Measurements from ENCODE around the gene PPP2R2C.

GRCh38 chr4:6291784-6292297 is 180.6 kb downstream of the PPP2R2C start:
- no peak for TF ChIP-seq NBN (IDR thresholded peaks at IDR 0.05; ENCODE audit: low read depth)
- TF ChIP-seq SMARCC2 (IDR thresholded peaks at IDR 0.05; ENCODE audit: low read depth) = no peak
- no peak for TF ChIP-seq ETS2 (tag; IDR thresholded peaks at IDR 0.05; ENCODE audit: borderline replicate concordance, poor library complexity, severe bottlenecking)
- no peak for TF ChIP-seq E2F5 (CRISPR knock-in tag; IDR thresholded peaks at IDR 0.05)
- TF ChIP-seq GABPA (tag; conservative IDR thresholded peaks at IDR 0.05; ENCODE audit: low read depth) = no peak
- no peak for TF ChIP-seq CBX5 (IDR thresholded peaks at IDR 0.05; ENCODE audit: borderline replicate concordance, low read depth)
- no peak for TF ChIP-seq E2F1 (CRISPR knock-in tag; IDR thresholded peaks at IDR 0.05)
- no peak for TF ChIP-seq PATZ1 (CRISPR knock-in tag; IDR thresholded peaks at IDR 0.05; ENCODE audit: borderline replicate concordance)
- TF ChIP-seq KAT8 (IDR thresholded peaks at IDR 0.05; ENCODE audit: low read depth) = no peak
- no peak for TF ChIP-seq KDM1A (IDR thresholded peaks at IDR 0.05)
